K562 (cell line): Measurements from ENCODE around the gene ZNF487. TPM values are rescaled to one million over a fixed set of nuclear protein-coding genes. Genes with fewer than 3 reads are reported as not detected.
A peak's percentile ranks its signal among the peaks of the same experiment; 100 is the strongest.

Experiments used
- BDP1 ChIP-seq: IDR thresholded peaks from 3 replicates; pipeline ENCODE4 v1.6.1; 2011; ENCODE audit not compliant: insufficient read length, insufficient read depth
- CEBPB ChIP-seq: fragments of 450-650 bp; IDR thresholded peaks from 2 replicates; pipeline ENCODE4 v1.6.1; 2016; ENCODE audit warnings: missing genetic modification characterization, missing compliant biosample characterization
- CHD1 ChIP-seq: fragments of 200-600 bp; sonication (generic); IDR thresholded peaks from one replicate; pipeline ENCODE4 v1.6.1; 2012; ENCODE audit warnings: mild to moderate bottlenecking, moderate library complexity, low read length, inconsistent platforms
- CTCF ChIP-seq, 3 experiments: IDR thresholded peaks in 2 of 3; conservative IDR thresholded peaks in 1 of 3; 2 replicates each; pipeline ENCODE4 v1.5.1; 2011 to 2012; ENCODE audit warnings: low read length in 3 of 3, mild to moderate bottlenecking in 3 of 3, control low read depth in 2 of 3, improper control_type of control experiment in 1 of 3, inconsistent platforms in 1 of 3, low read depth in 1 of 3, mixed read lengths in 1 of 3, moderate library complexity in 1 of 3; ENCODE audit not compliant: insufficient read depth in 2 of 3
- E2F8 ChIP-seq: fragments of 450-650 bp; IDR thresholded peaks from 2 replicates; pipeline ENCODE4 v1.7.1; 2018; ENCODE audit warnings: mild to moderate bottlenecking, low read depth; ENCODE audit not compliant: partially characterized antibody
- EGR1 ChIP-seq: fragments of 450-650 bp; conservative IDR thresholded peaks from 2 replicates; pipeline ENCODE4 v1.6.1; 2017; ENCODE audit warnings: mild to moderate bottlenecking
- HDAC1 ChIP-seq, 2 experiments: fragments of 450-650 bp; IDR thresholded peaks; 2 replicates each; pipeline ENCODE4 v1.6.1; 2016 to 2017; ENCODE audit warnings: inconsistent platforms in 1 of 2, mild to moderate bottlenecking in 1 of 2, moderate library complexity in 1 of 2
- KAT8 ChIP-seq: fragments of 450-650 bp; IDR thresholded peaks from 2 replicates; pipeline ENCODE4 v1.6.1; 2016; ENCODE audit warnings: low read depth, mild to moderate bottlenecking
- MAX ChIP-seq: sonication (generic); formaldehyde crosslinking; IDR thresholded peaks from 2 replicates; pipeline ENCODE4 v1.9.0; 2022; ENCODE audit warnings: mild to moderate bottlenecking, missing genetic modification reagents
- NR2F6 ChIP-seq: fragments of 450-650 bp; formaldehyde crosslinking; IDR thresholded peaks from 2 replicates; pipeline ENCODE4 v1.4.0; 2020; ENCODE audit warnings: mild to moderate bottlenecking
- POLR2AphosphoS2 ChIP-seq: IDR thresholded peaks from 2 replicates; pipeline ENCODE4 v1.6.1; 2012; ENCODE audit warnings: low read length, improper control_type of control experiment
- SETDB1 ChIP-seq: IDR thresholded peaks from one replicate; pipeline ENCODE4 v1.6.1; 2012; ENCODE audit warnings: low read length, control low read depth, inconsistent platforms
- SMAD3 ChIP-seq: fragments of 450-650 bp; formaldehyde crosslinking; conservative IDR thresholded peaks from 2 replicates; pipeline ENCODE4 v1.4.0; 2020; ENCODE audit warnings: mild to moderate bottlenecking
- SP2 ChIP-seq: IDR thresholded peaks from 2 replicates; pipeline ENCODE4 v1.6.1; 2011; ENCODE audit warnings: mild to moderate bottlenecking, low read depth, low read length, moderate library complexity; ENCODE audit not compliant: poor library complexity, severe bottlenecking; ENCODE audit errors: extremely low read depth
- SREBF2 ChIP-seq: sonication (generic); formaldehyde crosslinking; IDR thresholded peaks from 2 replicates; pipeline ENCODE4 v1.4.0; 2020; ENCODE audit warnings: mild to moderate bottlenecking, missing genetic modification reagents
- TAF15 ChIP-seq: fragments of 200-400 bp; formaldehyde crosslinking; IDR thresholded peaks from 2 replicates; pipeline ENCODE4 v1.6.1; 2017; ENCODE audit warnings: mild to moderate bottlenecking, low read depth, low read length, moderate library complexity
- THAP12 ChIP-seq: fragments of 250-450 bp; sonication (Bioruptor Pico); IDR thresholded peaks from 2 replicates; pipeline ENCODE4 v1.9.0; 2021; ENCODE audit warnings: mild to moderate bottlenecking, inconsistent platforms
- ZC3H4 ChIP-seq: sonication (generic); formaldehyde crosslinking; IDR thresholded peaks from 2 replicates; pipeline ENCODE4 v1.9.0; 2021; ENCODE audit warnings: missing genetic modification reagents, borderline replicate concordance
- ZNF253 ChIP-seq: fragments of 250-450 bp; sonication (Bioruptor Pico); conservative IDR thresholded peaks from 2 replicates; pipeline ENCODE4 v1.6.1; 2021; ENCODE audit warnings: mild to moderate bottlenecking
- ZNF408 ChIP-seq: fragments of 250-450 bp; sonication (Bioruptor Pico); IDR thresholded peaks from 2 replicates; pipeline ENCODE4 v1.4.0; 2020; ENCODE audit warnings: low read depth, mild to moderate bottlenecking, moderate library complexity
- polyA plus RNA-seq, 8 experiments: library from polyadenylated mRNA; depleted of rRNA in 4 of 8; stranded (reverse) in 5 of 8; unstranded in 3 of 8; fragments of >200 nt; fragmentation: Nextera tagmentation in 2 of 8; fragmentation: Illumina TruSeq in 1 of 8; extraction: Ambion mirVana in 2 of 8; extraction: Trizol in 1 of 8; gene quantifications; 2 replicates each; pipeline versions ENCODE4 v1.2.1 to v1.2.3, GENCODE V29; 2011 to 2014; ENCODE audit warnings: inconsistent platforms in 1 of 8, missing spikeins in 1 of 8
- total RNA-seq, 7 experiments: library from RNA; depleted of rRNA in 6 of 7; stranded (reverse); fragments of >200 nt in 6 of 7; fragmentation: Illumina TruSeq in 2 of 7; extraction: Trizol in 2 of 7; gene quantifications; 2 replicates each; pipeline versions ENCODE4 v1.2.1 to v1.2.3, GENCODE V29; 2011 to 2021; ENCODE audit warnings: low replicate concordance in 1 of 7

Gene ZNF487
- total and polyA plus RNA-seq, 9 of the 15 experiments (the other 6 are each of a cell fraction or from before 2014, with no cell fraction given), result 1.9 to 6.5 (median 4.2) TPM

GRCh38 chr10:43417950-43418768 lies 18.8 kb upstream of the ZNF487 start (continued):
- TF ChIP-seq ZNF408 (CRISPR knock-in tag), result no peak
- peak; percentile 88 to 98; a peak in 3 of 4 replicates for TF ChIP-seq HDAC1 (IDR thresholded peaks at IDR 0.05)
- no peak for TF ChIP-seq BDP1
- no peak for TF ChIP-seq SP2
- no peak for TF ChIP-seq ZC3H4 (CRISPR knock-in tag)
- no peak for TF ChIP-seq ZNF253 (CRISPR knock-in tag)
- TF ChIP-seq TAF15, result no peak
- no peak for TF ChIP-seq CHD1
- TF ChIP-seq SREBF2 (CRISPR knock-in tag), result no peak
- peak; percentile 73 for TF ChIP-seq E2F8
- peak; percentile 97 for TF ChIP-seq EGR1
- no peak for TF ChIP-seq THAP12 (CRISPR knock-in tag)
- no peak for TF ChIP-seq KAT8
- TF ChIP-seq CEBPB (tag), result peak; percentile 99
- TF ChIP-seq SETDB1, result no peak
- TF ChIP-seq MAX (CRISPR knock-in tag), result peak; percentile 80
- TF ChIP-seq CTCF (IDR thresholded peaks at IDR 0.05 in 2 of 3, conservative IDR thresholded peaks at IDR 0.05 in 1 of 3; ENCODE audit: insufficient read depth in 2 of 3, low read depth in 1 of 3, low read length in 3 of 3), result no peak
- TF ChIP-seq SMAD3, result peak; percentile 85; the same call in 1 of the 2 replicates
- no peak for TF ChIP-seq POLR2AphosphoS2
- TF ChIP-seq NR2F6 (CRISPR knock-in tag), result peak; percentile 96
